Measurements from ENCODE around the gene EBF3.

EBF3 gene

DNA sequence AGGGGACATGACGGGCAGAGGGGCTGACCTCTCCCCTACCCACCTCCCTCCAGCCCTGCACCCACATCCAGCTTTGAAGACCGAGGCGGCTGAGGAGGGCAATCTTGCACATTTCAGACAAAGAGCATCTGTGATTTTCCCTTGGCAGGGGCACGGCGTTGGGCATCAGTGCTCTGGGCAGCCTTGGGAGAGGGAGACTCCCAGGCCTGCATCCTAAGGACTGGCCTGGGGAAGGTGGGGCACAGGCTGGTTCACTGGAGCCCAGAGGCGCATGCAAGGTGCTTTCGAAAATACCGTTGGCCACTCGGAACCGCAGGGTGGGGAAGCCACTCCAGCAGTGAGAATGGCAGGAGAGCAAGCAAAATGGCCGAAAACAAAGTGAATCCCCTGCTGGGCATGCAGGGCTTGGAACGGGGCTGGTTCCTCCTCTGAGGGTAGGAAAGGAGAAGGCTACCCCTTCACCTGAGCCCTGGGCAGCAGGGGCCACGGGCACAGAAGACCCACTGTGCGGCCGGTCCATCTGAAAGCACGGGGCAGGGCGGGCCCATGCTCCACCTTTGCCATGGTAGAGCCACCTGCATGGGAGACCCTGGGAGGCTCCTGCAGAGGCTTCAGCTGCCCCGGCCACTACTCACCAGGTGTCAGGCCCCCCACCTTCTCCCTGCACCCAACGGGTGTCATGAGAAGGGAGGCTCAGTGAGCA, 49.8 kb downstream of the EBF3 start:
- no peak for TF ChIP-seq ZNF274 (IDR thresholded peaks at IDR 0.05; ENCODE audit: low read depth, low read length)
- no peak overlapping the region for H3K4me3 ChIP-seq (ENCODE audit: low read length)

- no peak for TF ChIP-seq ZNF274 (IDR thresholded peaks at IDR 0.05; ENCODE audit: low read depth, low read length)
- H3K4me3 ChIP-seq (ENCODE audit: low read length) = no peak overlapping the region
These were observed 50.9 kb downstream of the EBF3 start for GRCh38 chr10:129912986-129913695.

- no peak overlapping the region for H3K4me3 ChIP-seq (ENCODE audit: low read length)
- no peak for TF ChIP-seq ZNF274 (IDR thresholded peaks at IDR 0.05; ENCODE audit: low read depth, low read length)
These were observed 51.7 kb downstream of the EBF3 start for GRCh38 chr10:129912166-129912917.

DNA sequence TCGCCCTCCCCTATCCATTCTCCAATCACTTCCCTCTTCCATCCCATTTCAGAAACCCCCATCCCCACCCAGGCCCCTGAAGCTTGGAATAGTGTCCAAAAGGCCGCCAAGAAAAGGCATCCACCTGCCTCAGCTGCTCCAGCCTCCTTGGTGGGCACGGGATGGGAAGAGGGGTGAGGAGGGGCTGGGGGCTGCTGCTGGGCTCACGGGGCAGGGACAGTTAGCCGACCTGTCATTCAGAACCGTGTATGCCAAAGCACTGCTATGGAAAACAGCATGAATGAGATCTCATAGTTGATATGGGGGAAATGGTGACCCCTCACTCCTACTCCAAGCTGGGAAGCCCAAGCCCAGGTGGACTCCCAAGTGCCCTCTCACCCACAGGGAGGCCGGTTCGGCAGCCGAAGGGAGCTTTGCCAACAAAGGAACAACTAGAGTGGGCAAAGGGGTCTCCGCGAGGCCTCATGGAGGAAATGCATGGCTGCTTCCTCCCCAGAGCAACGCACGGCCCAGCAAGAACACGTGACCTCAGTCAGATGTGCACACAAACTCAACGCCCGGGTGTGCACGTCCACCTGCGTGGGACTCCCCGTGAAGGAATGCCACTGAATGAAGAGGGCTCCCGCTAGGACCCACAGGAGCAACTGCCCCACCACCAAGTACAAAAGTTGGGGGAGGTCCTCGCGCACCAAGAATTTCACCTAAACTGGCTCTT, 52.5 kb downstream of the EBF3 start:
- no peak overlapping the region for H3K4me3 ChIP-seq (ENCODE audit: low read length)
- no peak for TF ChIP-seq ZNF274 (IDR thresholded peaks at IDR 0.05; ENCODE audit: low read depth, low read length)

- no peak for TF ChIP-seq ZNF274 (IDR thresholded peaks at IDR 0.05; ENCODE audit: low read depth, low read length)
- no peak overlapping the region for H3K4me3 ChIP-seq (ENCODE audit: low read length)
These were observed 53.2 kb downstream of the EBF3 start for GRCh38 chr10:129910861-129911260.

- H3K4me3 ChIP-seq (ENCODE audit: low read length) = no peak overlapping the region
- TF ChIP-seq ZNF274 (IDR thresholded peaks at IDR 0.05; ENCODE audit: low read depth, low read length) = no peak
These were observed 54.4 kb downstream of the EBF3 start for GRCh38 chr10:129909531-129910256.

GRCh38 chr10:129909080-129909479, 55.0 kb downstream of the EBF3 start:
- TF ChIP-seq ZNF274 (IDR thresholded peaks at IDR 0.05; ENCODE audit: low read depth, low read length) = no peak
- H3K4me3 ChIP-seq (ENCODE audit: low read length) = no peak overlapping the region

DNA sequence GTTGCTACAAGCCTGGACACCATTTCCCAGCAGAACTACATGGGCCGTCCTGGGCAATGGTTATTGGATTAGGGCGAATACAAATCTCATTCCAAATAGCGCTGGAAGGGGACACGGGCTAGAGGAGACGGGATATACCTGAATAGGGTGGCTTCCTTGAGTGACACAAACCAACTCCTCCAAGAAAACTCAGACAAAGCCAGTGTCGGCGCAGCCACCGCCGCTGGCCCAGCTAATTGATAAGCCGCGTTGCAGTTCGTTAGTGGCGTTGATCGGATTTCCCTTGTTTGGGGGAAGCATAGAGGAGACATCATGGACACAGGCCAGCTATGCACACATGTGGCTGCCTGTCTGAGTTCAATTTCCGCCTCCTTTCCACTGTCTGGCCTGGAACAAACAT, 55.7 kb downstream of the EBF3 start:
- no peak for TF ChIP-seq ZNF274 (IDR thresholded peaks at IDR 0.05; ENCODE audit: low read depth, low read length)
- no peak overlapping the region for H3K4me3 ChIP-seq (ENCODE audit: low read length)

DNA sequence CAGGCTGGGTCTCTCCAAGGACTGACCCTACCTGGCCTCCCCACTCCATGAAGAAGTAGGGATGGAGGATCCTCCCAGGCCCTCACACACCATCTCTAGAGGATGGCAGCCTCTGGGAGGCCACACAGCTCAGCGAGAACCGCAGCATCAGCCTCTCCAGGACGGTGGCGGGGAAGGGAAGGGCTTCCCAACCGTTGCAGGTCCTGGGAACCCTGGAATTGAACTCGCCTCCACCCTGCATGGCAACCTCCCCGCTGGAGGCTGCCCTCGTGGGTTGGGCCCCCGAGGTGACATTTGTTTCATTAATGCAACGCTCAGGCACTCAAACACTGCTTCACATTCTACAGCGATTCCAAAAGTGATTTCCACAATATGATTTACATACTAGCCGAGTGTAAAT, 58.5 kb downstream of the EBF3 start:
- no peak for TF ChIP-seq ZNF274 (IDR thresholded peaks at IDR 0.05; ENCODE audit: low read depth, low read length)

GRCh38 chr10:129904323-129904722, 59.8 kb downstream of the EBF3 start:
- H3K4me3 ChIP-seq (ENCODE audit: low read length) = no peak overlapping the region
- no peak for TF ChIP-seq ZNF274 (IDR thresholded peaks at IDR 0.05; ENCODE audit: low read depth, low read length)

More for the DNA sequence above, 58.5 kb downstream of the EBF3 start:
- H3K4me3 ChIP-seq (ENCODE audit: low read length) = no peak overlapping the region

DNA sequence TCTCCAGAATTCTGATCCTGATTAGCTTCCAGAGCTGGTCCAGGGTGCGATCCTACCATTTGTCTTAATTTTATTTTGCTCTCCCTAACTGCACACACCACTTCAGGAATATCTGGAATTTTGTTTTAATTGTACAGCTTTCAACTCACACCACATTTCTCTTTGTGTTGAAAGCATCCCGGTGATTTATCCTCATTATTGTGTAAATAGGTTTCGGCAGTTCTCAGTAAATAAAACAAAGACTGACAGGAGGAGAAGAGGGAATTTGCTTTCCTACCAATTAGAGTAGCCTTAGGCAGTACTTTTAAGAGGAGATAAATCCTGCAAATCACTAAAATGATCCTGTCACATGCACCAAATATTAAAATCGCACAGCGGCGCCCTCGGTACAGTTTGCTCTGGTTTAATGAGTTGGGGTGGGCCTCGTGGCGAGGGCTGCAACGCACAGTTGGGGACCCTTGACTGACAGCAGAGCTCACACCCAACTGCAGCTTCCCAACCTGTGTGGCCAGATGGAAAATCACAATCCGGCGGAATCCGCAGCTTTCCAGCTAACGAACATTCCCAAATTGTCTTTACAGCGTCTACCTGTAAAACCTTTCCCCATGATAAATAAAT, 62.6 kb downstream of the EBF3 start:
- no peak overlapping the region for H3K4me3 ChIP-seq (ENCODE audit: low read length)
- TF ChIP-seq ZNF274 (IDR thresholded peaks at IDR 0.05; ENCODE audit: low read depth, low read length) = no peak

GRCh38 chr10:129900825-129901224, 63.2 kb downstream of the EBF3 start:
- no peak overlapping the region for H3K4me3 ChIP-seq (ENCODE audit: low read length)
- no peak for TF ChIP-seq ZNF274 (IDR thresholded peaks at IDR 0.05; ENCODE audit: low read depth, low read length)

Data from GM08714 (cell line).